Esophagus squamous epithelium (tissue), 4 donors: ENCODE data around the gene NPTXR.

Experiments used
- POLR2A ChIP-seq, 4 donors: fragments of 450-650 bp; IDR thresholded peaks; one replicate each; pipeline ENCODE4 v1.6.1; 2017; ENCODE audit warnings: antibody characterized with exemption in 4 of 4, mild to moderate bottlenecking in 4 of 4, moderate library complexity in 3 of 4
- TF ChIP-seq, protein P1 (sequence below), 6 experiments: fragments of 450-650 bp in 4 of 6; fragments of 200-600 bp in 2 of 6; sonication (generic) in 2 of 6; IDR thresholded peaks; one replicate each; pipeline ENCODE4 v1.5.1; 2016 to 2019; ENCODE audit warnings: antibody characterized with exemption in 6 of 6, mild to moderate bottlenecking in 4 of 6, moderate library complexity in 4 of 6

DNA sequence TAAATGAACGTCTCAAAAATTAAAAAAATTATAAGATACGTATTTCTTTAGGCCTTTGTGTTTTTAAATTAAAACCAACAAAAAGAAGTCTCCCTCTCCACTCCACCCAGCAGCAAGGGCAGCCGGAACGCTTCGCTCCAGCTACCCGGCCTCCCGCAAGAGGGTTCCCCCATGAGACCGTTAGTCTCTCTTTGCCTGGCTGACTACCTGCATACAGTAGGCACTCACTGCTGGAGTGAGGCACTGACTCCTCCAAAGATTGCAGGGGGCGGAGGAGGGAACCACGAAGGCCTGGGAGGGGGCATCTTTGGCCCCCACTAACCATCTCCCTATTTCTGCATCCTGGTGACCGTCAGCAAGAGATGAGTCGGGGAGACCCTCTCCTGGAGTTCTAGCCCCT is 18.1 kb upstream of the NPTXR start:
- TF ChIP-seq POLR2A (IDR thresholded peaks at IDR 0.05) = no peak
- TF ChIP-seq, protein P1, sequence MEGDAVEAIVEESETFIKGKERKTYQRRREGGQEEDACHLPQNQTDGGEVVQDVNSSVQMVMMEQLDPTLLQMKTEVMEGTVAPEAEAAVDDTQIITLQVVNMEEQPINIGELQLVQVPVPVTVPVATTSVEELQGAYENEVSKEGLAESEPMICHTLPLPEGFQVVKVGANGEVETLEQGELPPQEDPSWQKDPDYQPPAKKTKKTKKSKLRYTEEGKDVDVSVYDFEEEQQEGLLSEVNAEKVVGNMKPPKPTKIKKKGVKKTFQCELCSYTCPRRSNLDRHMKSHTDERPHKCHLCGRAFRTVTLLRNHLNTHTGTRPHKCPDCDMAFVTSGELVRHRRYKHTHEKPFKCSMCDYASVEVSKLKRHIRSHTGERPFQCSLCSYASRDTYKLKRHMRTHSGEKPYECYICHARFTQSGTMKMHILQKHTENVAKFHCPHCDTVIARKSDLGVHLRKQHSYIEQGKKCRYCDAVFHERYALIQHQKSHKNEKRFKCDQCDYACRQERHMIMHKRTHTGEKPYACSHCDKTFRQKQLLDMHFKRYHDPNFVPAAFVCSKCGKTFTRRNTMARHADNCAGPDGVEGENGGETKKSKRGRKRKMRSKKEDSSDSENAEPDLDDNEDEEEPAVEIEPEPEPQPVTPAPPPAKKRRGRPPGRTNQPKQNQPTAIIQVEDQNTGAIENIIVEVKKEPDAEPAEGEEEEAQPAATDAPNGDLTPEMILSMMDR (IDR thresholded peaks at IDR 0.05) = no peak
